ENCODE results near the gene PDGFRA.

The PDGFRA gene

DNA sequence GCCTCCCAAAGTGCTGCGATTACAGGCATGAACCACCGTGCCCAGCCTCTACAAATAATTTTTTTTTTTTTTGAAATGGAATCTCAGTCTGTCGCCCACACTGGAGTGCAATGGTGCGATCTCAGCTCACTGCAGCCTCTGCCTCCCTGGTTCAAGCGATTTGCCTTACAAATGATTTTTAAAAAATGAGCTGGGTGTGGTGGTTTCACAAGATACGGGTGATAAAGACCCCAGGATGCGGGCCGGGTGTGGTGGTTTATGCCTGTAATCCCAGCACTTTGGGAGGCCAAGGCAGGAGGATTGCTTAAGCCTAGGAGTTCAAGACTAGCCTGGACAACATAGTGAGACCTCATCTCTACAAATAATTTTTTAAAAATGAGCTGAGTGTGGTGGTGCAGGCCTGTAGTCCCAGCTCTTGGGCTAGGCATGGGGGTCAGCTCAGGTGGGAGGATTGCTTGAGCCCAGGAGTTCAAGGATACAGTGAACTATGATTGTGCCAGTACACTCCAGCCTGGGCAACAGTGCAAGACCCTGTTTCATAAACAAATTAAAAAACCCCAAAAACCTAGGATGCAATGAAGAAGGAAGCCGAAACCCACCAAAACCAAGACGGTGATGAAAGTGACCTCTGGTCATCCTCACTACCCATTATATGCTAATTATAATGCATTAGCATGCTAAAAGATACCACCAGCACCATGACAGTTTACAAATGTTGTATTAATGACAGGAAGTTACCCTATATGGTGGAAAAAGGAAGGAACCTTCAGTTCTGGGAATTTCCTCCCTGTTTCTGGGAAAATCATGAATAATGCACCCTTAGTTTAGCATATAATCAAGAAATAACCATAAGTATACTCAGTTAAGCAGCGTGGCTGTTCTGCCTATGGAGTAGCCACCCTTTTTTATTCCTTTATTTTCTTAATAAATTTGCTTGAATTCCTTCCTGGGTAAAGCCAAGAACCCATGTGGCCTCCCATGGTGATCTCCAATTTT is 27.7 kb downstream of the PDGFRA start:
- DNase-seq, result no peak

DNA sequence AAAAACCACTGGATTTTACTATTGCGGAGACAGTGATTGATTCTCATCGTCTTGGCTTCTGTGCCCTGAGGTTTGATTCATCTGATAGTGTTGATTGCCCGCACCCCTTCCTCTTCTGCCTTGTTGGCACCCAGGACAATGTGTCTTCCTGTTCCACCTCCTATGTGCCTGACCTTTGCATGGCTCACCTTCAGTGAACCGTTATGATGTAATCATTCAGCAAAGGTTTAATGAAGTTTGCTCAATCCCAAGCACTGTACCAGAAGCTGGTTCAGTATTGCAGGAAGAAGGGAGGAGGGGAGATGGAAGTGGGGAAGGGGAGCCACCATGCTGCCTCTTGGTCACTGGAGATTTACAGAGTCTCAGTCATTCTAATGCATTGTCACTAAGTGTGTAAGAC is 36.3 kb downstream of the PDGFRA start:
- DNase-seq, result no peak

DNA sequence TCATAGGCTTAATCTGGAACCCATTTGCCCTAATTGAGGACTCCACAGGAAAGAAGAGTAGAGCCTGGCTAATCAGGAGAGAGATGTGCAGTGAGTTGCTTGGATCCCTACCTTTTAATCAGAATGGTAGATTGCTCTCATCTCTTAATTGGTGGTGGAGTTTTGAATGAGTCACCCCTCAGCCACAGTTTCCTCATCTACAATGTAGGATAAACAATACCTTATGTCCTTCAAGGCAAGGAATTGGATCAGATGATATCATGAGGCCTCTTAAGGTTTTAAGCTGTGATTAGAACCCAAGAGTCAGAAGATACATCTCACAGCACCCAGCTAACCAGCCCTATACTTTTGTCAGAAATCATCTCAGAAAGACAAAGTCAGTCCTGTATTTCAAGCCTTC is 39.1 kb downstream of the PDGFRA start:
- no peak for DNase-seq

DNA sequence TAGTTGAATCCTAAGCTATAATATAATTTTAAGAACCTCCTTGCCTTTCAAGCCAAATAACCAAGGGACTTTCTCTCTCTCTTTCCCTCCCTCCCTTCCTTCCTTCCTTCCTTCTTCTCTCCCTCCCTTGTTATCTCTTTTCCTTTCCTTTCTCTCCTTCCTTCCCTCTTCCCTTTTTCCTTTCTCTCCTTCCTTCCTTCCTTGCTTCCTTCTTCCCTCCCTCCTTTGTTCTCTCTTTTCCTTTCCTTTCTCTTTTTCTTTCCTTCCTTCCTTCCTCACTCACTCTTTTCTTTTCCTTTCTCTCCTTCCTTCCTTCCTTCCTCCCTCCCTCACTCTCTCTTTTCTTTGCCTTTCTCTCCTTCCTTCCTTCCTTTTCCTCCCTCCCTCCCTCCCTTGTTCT is 42.4 kb downstream of the PDGFRA start:
- DNase-seq, result no peak

DNA sequence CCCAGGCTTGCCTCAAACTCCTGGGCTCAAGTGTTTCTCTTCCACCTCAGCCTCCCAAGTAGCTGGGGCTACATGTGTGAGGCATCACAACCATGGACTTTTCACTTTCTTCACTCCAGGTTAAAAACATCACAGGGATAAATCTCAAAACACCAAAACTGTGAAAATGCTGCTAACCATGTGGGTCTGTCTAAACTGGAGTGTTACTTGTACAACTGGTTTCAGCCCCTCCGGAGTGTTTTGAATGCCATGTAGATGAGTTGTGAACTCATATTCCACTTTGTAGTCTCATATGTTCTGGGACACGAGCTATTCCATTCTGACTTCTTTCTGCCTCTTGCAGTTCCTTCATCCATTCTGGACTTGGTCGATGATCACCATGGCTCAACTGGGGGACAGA is 43.0 kb downstream of the PDGFRA start:
- DNase-seq, result no peak

- DNase-seq, result no peak
Observed at GRCh38 chr4:54274264-54274663, 45.2 kb downstream of the PDGFRA start.

DNA sequence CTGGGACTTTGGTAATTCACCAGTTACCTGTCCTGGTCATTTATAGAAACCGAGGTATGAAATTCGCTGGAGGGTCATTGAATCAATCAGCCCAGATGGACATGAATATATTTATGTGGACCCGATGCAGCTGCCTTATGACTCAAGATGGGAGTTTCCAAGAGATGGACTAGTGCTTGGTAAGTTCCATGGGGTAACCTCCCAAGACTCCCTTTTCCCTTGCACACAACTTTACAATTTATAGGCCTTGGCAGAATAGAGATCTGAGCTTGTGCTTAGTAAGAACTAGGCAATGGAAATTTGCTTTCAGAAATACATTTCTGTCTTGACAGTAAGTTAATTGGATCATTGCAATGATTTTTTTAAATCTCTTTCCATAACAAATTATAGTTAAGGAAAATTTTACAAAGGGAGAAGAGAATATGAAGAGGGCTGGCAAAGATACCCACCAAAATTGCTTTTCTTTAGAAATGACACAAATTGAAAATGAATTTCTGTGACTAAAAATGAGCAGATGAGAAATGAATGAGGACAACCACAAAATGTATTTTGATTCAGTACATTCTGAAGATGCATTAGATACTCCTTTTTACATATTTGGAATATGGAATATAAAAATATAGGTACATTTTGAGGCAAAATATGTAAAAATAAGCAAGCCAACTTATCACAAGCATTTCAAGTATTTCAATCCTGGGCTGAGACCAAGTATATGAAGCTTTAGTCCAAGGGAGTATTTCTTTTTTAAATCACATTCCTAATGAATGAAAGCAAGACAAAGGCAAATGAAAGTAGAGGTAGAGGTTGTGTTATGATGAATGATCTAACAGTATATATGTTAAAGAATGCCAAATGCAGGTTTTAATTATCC is 45.9 kb downstream of the PDGFRA start:
- no peak for DNase-seq

DNA sequence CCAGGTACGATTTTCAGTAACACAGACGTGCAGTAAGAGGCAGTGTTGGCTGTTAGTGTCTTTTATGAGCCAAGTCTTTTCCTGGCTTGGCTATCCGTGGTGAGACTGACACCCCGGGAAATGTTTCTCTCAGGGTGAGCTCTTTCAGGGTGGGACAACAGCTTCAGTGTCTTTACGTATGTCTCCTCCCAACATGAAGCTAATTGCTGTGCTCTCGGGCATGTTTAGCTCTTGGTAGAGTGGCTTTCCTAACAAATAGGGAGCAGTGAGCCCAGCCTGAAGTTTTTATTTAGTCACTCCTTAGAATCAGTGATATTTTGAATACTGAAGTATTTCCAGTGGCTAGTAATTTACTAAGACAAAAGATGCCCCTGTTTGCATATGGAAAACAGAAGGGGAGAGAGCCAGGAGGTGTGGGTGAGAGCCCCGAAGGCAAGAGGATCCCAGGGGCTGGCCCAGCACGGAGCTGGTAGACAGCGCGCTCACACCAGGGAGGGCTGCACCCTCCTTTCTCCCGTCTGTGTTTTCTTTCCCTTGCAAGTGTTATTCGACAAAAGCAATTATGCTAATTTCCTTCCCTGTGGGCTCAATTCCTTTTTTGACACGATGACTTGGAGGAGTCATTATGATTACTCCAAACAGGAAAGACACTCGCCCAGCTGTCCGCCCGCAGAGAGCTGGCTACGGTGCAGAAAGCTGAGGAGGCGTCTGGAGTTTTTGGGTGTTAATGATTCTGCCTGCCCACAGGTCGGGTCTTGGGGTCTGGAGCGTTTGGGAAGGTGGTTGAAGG is 47.7 kb downstream of the PDGFRA start:
- DNase-seq, result no peak

GRCh38 chr4:54277691-54278090 is 48.6 kb downstream of the PDGFRA start:
- DNase-seq, result no peak

DNA sequence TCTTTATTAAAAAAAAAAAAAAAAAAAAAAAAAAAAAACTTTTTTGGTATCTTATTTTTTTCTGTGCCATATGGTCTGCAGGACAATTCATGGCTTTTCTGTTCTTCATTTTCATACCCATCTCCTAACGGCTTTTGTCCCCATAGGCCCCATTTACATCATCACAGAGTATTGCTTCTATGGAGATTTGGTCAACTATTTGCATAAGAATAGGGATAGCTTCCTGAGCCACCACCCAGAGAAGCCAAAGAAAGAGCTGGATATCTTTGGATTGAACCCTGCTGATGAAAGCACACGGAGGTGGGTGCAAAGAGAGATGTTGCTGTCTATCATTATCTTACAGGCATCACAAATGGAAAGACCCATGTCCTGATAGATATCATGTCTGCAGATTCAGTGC is 49.1 kb downstream of the PDGFRA start:
- no peak for DNase-seq

DNA sequence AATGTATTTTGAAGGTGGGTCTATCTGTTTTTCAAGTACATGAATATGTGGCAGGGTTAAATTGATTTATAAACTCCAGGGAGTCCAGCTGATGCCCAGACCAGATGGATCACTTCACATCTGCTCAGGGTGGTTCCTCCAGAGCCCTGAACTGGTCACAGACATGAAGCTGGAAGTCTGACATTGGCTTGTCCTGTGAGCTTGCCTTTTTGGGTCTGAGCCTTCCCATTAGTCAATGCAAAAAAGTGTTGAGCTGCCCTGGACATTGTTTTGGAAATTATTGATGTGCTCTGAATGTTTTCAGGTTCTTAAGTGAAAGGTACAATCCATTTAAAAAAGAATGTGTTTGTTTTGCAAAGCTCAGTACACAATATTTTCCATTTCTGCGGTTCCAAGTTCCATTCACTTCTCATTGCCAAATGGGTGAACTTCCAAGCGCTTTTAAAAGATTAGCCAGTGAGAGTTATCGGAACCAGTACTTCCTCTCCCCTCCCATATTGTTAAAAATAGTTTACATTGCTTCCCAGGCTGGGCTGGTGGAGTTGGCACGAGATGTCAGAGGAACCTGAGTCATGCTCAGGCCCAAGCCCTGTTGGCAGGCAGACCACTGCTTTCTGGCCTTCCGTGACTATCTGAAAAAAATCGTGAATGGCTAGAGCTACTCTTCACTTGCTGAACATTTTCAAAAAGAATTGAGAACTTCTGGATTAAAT is 52.1 kb downstream of the PDGFRA start:
- peak; percentile 82 for DNase-seq

DNA sequence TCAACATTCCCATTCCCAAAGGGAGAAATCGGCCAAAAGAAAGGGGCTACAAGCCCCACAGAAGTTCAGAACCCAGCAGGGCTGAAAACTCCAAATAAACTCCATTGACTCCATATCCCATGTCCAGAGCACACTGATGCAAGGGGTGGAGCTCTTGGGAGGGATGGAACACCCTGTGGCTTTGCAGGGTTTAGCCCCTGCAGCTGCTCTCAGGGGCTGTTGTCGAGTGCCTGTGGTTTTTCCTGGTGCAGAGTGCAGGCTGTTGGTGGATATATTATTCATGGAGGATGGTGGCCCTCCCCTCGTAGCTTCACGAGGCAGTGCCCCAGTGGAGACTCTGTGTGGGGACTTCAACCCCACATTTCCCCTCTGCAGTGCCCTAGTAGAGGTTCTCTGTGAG is 53.7 kb downstream of the PDGFRA start:
- DNase-seq, result no peak

- DNase-seq, result no peak
Observed at GRCh38 chr4:54289316-54289715, 60.2 kb downstream of the PDGFRA start.

DNA sequence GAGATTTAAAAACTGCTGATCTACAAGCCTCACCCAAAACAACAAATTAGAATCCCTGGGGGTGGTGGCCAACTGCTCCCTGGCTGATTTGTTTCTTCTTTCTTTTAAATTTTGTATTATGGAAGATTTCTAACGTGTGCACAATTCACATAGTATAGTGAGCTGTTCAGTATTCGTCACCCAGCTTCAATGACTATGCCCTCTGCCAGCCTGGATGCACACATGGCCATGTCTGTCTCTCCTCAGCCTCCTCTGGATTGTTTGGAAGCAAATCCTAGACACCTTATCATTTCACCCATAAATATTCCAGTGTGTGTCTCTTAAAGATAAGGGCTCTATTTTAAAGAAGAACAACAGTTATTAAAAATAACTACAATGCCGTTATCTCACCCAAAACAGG is 61.9 kb downstream of the PDGFRA start:
- DNase-seq, result no peak

- DNase-seq, result no peak
Observed at GRCh38 chr4:54296548-54297203, 67.6 kb downstream of the PDGFRA start.

GRCh38 chr4:54308110-54308509 is 79.0 kb downstream of the PDGFRA start:
- DNase-seq, result no peak

DNA sequence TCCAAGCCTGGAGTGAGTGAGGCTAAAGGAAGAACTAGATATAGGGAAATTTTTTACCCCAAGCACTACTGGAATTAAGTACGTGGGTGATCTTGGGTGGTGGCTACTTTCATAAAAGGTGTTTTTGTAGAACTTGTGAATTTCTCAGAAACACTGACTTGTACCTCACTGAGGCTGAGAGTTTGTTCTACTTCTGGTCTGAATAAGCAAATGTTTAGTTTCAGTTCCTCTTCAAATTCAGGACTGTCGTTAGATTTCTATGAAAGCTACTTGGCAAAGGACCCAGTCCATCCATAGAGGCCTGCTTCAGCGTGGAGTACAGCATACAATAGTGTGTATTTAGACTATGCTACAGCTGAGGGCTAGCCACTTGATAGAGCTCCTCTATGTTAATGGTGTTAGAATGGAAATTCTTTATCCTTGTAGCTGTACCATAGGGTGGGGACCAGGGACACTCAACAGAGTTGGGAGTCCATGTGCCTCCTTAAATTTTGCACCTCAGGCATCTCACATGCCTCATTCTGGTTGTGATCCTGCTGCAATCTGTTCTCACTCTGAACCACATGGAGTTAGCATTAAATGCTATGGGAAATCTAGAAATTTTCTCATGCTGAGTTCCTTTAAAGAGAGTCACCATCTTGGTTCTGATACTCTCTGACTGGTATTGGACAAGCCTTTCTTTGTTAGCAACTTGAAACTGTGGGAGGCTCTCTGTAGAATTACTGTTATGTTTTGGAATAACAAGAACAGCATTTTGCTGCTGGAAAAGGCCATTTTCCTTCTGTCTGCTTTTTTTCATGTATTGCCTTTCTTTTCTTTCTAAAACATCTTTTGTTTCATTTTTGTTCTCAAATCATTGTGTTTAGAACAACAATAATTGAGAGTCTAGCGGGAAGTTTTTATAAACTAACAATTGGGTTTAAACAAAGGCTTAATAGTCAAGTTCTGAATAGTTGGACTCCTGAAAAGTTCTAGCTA is 86.8 kb downstream of the PDGFRA start:
- no peak for DNase-seq

DNA sequence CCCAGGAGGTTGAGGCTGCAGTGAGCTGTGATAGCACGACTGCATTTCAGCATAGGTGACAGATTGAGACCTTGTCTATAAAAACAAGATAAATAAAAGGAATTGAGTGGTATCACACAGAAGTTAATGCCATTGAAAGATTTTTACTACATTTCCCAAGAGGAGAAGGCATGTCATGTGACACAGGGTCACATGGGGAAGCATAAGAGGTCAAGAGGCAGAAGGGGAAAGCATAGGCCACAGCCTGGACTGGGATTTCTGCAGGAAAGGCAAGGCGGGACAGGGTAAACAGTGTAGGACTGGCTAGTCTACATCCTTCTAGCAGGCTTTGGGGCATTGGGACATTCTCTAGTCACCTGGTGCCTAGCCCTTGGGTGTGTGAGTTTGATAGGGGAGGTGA is 88.6 kb downstream of the PDGFRA start:
- no peak for DNase-seq

DNA sequence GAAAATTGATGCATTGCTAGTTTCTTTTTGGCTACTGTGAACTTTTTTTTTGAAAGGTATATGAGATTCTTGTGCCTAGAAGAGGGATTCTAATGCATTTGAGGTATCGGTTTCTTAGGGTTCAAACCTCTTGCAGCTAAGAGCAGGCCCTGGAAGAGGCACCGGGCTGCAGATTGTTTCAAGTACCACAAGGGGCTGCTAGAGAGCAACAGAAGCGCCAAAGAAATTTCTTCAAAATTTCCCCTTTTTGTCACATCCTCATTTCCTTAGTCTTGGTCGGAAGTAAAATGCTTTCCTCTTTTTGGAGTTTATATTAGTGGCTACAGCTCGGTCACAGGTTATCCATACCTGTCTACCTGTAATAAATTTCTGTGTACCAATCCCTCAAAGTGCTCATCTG is 89.8 kb downstream of the PDGFRA start:
- no peak for DNase-seq
